Activated T-helper 2 cell treated with anti-CD3 and anti-CD28 coated beads, Interferon-gamma antibody, Interleukin-2, Interleukin-4, amounts not matched to agents 10 μg/mL and 5 μg/mL and 100 μg/mL, durations not matched to agents 14 hours and 24 hours and 36 hours (primary cell): ENCODE results near the gene PTK6. TPM values are rescaled to one million over a fixed set of nuclear protein-coding genes. Genes with fewer than 3 reads are reported as not detected.
A peak's percentile ranks its signal among the peaks of the same experiment; 100 is the strongest.

Experiments
- DNase-seq: peaks from one replicate; pipeline ENCODE4 v3.0.0; 2021; ENCODE audit warnings: low spot score
- H3K27ac Mint-ChIP-seq: one replicate; pipeline ENCODE4 v1.8.0; 2021; ENCODE audit warnings: mixed read lengths
- H3K27me3 Mint-ChIP-seq: one replicate; pipeline ENCODE4 v1.8.0; 2021; ENCODE audit warnings: low read depth, mixed read lengths
- H3K36me3 Mint-ChIP-seq: one replicate; pipeline ENCODE4 v1.8.0; 2021; ENCODE audit warnings: low read depth, mixed read lengths
- H3K4me1 Mint-ChIP-seq: one replicate; pipeline ENCODE4 v1.8.0; 2021; ENCODE audit warnings: low read depth, mixed read lengths
- H3K4me3 Mint-ChIP-seq: one replicate; pipeline ENCODE4 v1.8.0; 2021; ENCODE audit warnings: low read depth, mild to moderate bottlenecking, moderate library complexity, mixed read lengths
- H3K9me3 Mint-ChIP-seq: one replicate; pipeline ENCODE4 v1.8.0; 2021; ENCODE audit warnings: mixed read lengths
- intact Hi-C: fragments of 100-400 bp; cut with micrococcal nuclease; formaldehyde crosslinking; loops from one replicate; pipeline ENCODE4 v1.15.1; 2023
- total RNA-seq: library from RNA; stranded (reverse); gene quantifications from 2 replicates; pipeline ENCODE4 v1.2.3, GENCODE V29; 2022

The PTK6 gene
- total RNA-seq, 1 donor from 2014 or later: 0.46 TPM

DNA sequence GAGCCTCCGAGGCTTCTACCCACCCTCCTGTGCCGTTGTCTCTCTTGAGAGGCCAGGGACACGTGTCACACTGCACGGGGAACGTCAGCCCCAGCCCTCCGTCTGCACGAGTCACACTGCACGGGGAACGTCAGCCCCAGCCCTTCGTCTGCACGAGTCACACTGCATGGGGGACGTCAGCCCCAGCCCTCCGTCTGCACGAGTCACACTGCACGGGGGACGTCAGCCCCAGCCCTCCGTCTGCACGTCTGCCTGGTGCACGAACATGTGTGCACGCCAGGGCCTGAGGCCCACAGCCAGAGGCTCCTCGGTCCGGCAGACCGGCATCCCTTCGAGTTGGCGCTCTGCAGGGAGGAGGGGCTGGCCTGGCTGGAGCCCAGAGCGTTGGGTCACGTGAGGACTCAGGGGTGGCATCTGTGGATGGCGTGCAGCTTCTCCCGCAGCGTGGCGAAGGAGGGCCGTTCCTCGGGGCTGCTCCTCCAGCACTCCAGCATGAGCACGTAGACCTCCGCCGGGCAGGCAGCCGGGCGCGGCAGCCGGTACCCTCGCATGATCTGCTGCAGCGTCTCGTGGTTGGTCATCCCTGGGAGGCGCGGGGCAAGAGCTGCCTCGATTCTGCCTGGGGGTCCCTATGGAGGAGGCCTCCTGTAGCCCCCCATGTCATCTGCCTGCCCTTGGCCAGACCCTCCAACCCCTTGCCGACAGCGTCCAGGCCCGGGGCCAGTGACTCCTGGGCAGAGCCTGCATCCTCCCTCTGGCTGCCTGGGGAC is 3.4 kb upstream of the PTK6 start:
- Mint-ChIP-seq H3K27ac (no peak overlapping the region), H3K4me1 (peaks cover 5% of the 10 kb centered on the region), H3K27me3 (peaks cover 4% of the 10 kb centered on the region), H3K4me3 (no peak overlapping the region), H3K9me3 (no peaks in the 10 kb centered on the region), H3K36me3 (no peaks in the 10 kb centered on the region)
- no peak for DNase-seq
- intact Hi-C loops: no loop called here

DNA sequence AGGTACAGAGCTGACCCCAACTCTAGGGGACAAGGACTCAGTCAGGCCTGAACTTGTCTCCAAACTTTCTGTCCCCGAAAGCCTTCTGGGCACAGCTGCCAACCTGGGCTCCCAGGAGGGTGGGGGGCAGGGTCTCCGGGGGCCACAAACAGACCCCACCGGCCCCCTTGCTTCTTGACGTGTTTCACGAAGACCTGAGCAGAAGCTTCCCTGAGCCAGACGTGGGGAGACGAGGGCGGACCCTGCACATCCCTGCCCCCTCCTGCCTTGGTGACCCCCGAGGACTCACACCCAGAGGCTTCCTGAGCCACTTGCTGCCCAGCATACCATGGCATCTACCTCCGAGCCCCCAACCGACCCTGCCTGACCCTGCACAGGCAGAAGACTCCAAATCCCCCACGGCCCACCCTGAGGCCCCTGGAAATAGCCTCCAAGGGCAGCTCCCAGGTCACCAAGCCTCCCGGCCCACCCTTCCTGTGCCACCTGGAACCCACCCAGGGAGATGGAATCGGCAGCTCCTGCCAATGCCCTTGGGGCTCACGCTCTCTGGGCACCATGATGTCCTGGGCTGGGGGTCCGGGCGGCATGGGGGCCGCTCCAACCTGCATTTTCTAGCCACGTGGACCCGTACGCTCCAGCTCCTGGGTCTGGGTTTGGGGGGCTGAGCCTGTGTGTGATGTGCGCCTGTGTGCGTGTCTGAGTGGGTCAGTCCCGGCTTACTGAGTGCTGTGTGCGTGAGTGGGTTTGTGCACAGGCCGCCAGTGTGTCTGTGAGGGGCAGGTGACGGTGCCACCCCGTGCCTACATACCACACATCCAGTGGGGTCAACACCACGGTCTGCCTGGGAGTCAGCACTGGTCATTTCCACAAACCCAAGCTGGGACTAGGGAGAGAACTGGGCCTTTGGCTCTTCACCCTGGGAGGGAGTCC is 2.5 kb upstream of the PTK6 start:
- no peak overlapping the region for H3K27ac Mint-ChIP-seq
- peaks cover 5% of the 10 kb centered on the region for H3K4me1 Mint-ChIP-seq
- H3K27me3 Mint-ChIP-seq: peaks cover 2% of the 10 kb centered on the region
- DNase-seq: no peak
- no peak overlapping the region for H3K4me3 Mint-ChIP-seq
- intact Hi-C loops: loop anchor here (2.0 to 5.0 kb wide), 4 partner anchors 98 to 418 kb away; partner anchors contain the start of genes TPD52L2 and UCKL1
- no peaks in the 10 kb centered on the region for H3K36me3 Mint-ChIP-seq
- H3K9me3 Mint-ChIP-seq: no peaks in the 10 kb centered on the region

DNA sequence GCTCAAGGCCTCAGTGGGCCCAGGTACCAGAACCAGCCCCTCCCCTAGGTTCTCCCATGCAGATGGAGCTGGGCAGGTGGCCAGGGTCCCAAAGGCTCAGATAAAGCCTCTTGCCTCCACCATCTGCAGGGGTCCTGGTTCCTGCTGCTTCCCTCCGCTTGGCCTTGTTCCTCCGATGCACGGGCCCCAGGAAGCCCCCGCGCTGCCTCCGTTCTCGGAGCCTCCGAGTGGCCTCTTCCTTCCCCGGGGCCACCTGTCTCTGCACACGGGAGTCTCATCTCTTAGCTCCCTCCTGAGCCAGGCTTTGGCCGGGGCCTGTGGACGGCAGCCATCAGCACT is 1.9 kb upstream of the PTK6 start:
- Mint-ChIP-seq H3K4me3 (no peak overlapping the region), H3K27me3 (peaks cover 2% of the 10 kb centered on the region), H3K9me3 (no peaks in the 10 kb centered on the region), H3K27ac (no peak overlapping the region), H3K36me3 (no peaks in the 10 kb centered on the region), H3K4me1 (peaks cover 5% of the 10 kb centered on the region)
- intact Hi-C loops: loop anchor here (2.0 to 5.0 kb wide), 4 partner anchors 98 to 418 kb away; partner anchors contain the start of genes TPD52L2 and UCKL1
- no peak for DNase-seq

DNA sequence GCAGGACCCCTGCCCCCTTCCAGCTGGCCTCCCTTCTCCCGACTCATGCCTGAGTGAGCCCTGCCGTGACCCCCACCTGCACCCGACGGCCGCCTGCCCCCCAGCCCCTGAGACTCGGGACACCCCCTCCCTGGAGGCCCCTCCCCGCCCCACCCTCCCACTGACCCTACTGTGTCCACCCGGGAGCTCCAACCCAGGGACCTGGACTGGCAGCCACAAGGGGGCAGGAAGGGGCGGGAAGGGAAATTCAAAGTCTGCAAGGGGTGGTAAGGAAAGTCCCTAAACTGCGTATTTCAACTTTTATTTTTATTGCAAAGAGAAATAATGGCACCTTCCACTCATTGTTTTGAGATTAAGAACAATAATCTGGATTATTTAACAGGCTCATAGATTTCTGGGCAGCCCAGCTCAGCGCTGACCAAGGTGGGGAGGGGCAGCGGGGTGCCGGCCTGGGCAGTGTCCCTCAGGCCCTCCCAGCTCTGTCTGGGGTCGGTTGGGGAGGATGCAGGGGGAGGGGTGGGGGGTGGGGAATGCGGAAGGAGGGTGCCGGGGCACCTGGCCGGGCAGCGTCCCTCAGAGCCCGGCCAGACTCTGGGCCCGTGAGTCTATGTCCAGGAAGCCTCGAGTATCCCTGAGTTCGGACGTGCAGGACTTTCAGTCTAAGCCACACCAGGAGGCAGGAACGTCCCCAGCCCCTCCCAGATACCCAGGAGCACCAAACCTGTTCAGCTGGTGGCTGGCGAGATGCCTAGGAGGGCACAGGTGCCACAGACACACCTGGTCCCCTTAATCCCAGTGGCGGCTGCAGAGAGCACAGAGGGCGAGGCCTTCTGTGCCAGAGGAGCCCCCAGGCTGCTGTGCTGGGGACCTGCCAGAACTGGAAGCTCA is 1.3 kb upstream of the PTK6 start:
- no peak overlapping the region for H3K4me3 Mint-ChIP-seq
- H3K36me3 Mint-ChIP-seq: no peaks in the 10 kb centered on the region
- no peaks in the 10 kb centered on the region for H3K9me3 Mint-ChIP-seq
- H3K27me3 Mint-ChIP-seq: no peaks in the 10 kb centered on the region
- intact Hi-C loops: loop anchor here (1.0 to 5.0 kb wide), 5 partner anchors 99 to 436 kb away; partner anchors contain the start of genes TPD52L2 and UCKL1
- no peak for DNase-seq
- peak overlapping the region; percentile 87 for H3K27ac Mint-ChIP-seq
- peaks cover 5% of the 10 kb centered on the region for H3K4me1 Mint-ChIP-seq

DNA sequence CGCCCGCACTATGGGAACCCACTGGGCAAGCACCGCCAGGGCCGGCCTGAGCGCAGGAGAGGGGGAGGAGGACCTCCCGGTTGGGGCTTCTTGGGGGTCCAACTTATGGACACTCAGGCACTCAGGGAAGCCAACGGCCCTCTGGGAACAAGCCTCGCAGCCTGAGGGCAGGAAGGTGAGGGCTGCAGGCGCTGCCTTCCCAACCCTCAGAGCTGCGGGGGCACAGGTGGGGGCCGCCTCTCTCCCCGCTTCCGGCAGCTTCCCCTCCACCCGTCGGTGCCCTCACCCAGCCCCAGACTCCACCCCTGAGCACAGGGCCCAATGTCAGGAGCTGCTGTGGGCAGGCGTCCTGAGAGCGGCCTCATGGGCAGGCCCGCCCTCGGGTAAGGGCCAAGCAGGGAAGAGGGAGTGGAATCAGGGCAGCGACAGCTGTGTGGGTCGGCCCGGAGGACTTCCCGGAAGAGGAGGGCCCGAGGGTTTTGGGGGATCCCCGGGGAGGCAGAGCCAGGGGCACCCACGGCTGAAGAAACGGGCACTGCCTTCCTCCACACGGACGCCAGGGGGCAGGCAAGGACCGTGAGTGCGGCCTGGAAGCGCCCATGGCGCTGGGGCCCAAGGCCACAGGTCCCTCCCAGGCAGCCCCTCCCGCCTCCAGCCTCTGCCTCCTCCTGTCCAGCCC is 488 bp upstream of the PTK6 start:
- Mint-ChIP-seq H3K36me3 (no peaks in the 10 kb centered on the region), H3K27ac (peak overlapping the region; percentile 87), H3K27me3 (no peaks in the 10 kb centered on the region), H3K9me3 (no peaks in the 10 kb centered on the region), H3K4me1 (peaks cover 5% of the 10 kb centered on the region), H3K4me3 (peak overlapping the region; percentile 69)
- peak; percentile 94 for DNase-seq
- intact Hi-C loops: loop anchor here (1.0 to 5.0 kb wide), 7 partner anchors 17 to 443 kb away; partner anchors contain the start of genes PPDPF, PRPF6, TPD52L2 and UCKL1

DNA sequence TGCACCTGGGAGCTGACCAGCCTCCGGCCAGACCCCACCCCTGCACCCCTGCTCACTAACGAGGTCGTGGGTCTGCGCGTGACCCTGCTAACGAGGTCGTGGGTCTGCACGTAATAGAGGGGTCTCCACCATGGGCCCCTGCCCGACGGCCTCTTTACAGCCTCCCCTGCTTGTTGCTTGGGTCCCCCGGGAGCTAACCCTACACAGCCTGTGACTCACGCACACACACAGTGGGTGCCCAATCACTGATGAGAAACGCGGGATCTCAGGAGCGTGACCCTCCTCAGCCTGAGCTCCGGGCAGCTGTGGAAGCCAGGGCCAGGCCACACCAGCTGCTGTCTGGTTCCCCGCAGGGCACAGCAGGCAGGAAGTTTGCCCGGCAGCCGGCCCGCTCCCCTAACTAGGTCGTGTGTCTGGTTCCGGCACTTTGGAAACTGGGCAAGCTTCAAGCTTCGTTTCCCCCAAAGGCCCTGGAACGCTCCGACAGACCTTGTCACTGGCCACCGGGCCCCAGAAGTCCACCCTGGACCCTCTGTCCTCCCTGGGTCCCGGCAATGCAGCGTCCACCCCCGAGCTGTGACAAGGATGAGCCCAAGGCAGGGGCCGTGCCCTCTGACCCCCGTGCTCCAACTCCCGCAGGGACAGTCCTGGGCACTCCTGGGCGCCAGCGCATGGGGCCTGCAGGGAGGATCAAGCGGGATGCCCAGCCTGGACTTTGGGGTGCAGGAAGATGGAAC is 767 bp downstream of the PTK6 start:
- no peaks in the 10 kb centered on the region for H3K36me3 Mint-ChIP-seq
- DNase-seq: no peak
- no peak overlapping the region for H3K27ac Mint-ChIP-seq
- H3K27me3 Mint-ChIP-seq: no peaks in the 10 kb centered on the region
- intact Hi-C loops: loop anchor here (2.0 to 5.0 kb wide), 3 partner anchors 101 to 444 kb away; partner anchors contain the start of genes PRPF6 and UCKL1
- H3K9me3 Mint-ChIP-seq: no peaks in the 10 kb centered on the region
- H3K4me3 Mint-ChIP-seq: no peak overlapping the region
- peaks cover 5% of the 10 kb centered on the region for H3K4me1 Mint-ChIP-seq

DNA sequence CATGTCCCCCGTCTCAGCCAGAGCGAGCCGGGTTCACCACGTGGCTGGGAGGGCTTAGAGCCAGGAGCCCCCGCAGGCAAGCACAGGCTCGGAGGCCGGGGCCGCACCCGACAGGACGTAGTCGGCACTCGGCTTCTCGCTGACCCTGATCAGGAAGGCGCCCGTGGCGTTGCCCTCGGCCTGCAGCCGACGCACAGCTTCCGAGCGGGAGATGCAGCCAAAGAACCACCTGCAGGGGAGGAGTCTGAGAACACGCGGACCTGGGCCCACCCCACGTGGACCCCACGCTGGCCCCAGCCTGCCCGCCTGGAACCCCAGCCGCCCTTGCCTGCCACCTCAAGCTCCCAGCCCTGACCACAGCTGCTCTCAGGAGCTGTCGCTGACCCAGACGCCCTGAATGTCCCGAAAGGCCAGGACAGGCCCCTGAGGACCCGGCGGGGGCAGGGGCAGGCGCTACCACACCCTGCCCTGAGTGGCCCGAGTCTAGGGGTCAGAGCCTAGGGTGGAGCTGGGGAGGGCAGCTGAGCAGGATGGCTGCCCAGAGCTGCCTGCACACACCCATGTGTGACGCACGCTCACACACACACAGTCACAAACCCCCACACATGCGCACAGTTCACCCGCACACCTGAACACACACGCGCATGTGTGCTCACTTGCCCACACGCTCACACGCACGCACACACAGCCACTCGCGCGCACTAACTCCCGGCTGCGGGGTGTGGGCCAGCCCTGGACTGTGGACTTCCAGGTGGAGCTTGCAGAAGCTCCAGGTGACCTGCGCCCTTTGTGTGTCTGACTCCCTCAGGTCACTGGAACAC is 2.1 kb downstream of the PTK6 start:
- Mint-ChIP-seq H3K4me1 (peaks cover 5% of the 10 kb centered on the region), H3K36me3 (no peaks in the 10 kb centered on the region), H3K4me3 (no peak overlapping the region), H3K27me3 (no peaks in the 10 kb centered on the region), H3K27ac (no peak overlapping the region), H3K9me3 (no peaks in the 10 kb centered on the region)
- DNase-seq: no peak
- intact Hi-C loops: loop anchor here (5.0 kb wide), 2 partner anchors 102 to 422 kb away; partner anchors contain the start of gene UCKL1

DNA sequence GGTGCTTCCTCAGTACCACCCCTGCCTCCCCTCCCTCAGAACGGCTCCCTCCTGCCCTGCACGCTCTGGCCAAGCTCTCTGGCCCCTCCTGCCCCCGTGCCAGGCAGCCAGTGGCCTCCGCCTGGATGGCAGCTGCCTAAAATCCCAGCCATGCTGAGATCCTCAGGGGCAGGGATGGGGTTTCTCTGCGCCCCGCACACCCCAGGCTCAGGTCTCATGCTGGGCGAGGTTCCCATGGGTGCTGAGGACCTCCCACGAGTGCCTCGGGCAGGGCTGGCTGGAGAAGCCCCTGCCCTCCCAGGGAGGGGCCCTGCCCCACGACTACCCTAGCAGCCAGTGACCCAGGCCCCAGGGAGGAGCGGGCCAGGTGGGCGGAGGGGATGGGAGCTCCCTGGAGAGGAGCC is 2.7 kb downstream of the PTK6 start:
- Mint-ChIP-seq H3K36me3 (no peaks in the 10 kb centered on the region), H3K27ac (no peak overlapping the region), H3K4me3 (no peak overlapping the region), H3K27me3 (no peaks in the 10 kb centered on the region), H3K4me1 (peaks cover 5% of the 10 kb centered on the region), H3K9me3 (no peaks in the 10 kb centered on the region)
- no peak for DNase-seq
- intact Hi-C loops: no loop called here

DNA sequence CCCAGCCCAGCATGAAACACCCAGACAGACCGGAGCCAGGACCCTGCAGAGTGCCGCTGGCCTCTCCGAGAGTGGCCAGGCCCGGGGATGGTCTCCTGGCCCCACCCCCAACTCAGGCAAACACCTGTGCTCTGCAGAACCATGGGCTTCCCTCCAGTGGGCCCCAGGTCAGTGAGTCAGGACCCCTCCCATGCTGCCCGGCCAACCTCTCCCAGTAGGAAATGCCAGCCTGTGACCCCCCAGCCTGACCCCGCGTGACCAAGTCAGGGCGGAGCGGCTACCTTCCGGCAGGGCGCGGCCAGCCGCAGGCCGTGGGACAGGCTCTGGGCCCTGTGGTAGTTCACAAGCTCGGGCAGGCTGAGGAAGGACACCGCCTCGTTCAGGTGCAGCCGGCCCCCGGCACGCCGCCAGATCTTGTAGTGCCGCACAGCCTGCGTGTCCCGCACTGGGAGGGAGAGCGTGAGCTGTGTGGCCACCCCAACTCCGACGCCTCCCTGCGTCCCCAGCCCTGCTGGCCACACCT is 3.2 kb downstream of the PTK6 start:
- peaks cover 5% of the 10 kb centered on the region for H3K4me1 Mint-ChIP-seq
- no peak overlapping the region for H3K27ac Mint-ChIP-seq
- H3K36me3 Mint-ChIP-seq: no peaks in the 10 kb centered on the region
- H3K4me3 Mint-ChIP-seq: no peak overlapping the region
- intact Hi-C loops: no loop called here
- H3K9me3 Mint-ChIP-seq: no peaks in the 10 kb centered on the region
- DNase-seq: no peak
- H3K27me3 Mint-ChIP-seq: no peaks in the 10 kb centered on the region

DNA sequence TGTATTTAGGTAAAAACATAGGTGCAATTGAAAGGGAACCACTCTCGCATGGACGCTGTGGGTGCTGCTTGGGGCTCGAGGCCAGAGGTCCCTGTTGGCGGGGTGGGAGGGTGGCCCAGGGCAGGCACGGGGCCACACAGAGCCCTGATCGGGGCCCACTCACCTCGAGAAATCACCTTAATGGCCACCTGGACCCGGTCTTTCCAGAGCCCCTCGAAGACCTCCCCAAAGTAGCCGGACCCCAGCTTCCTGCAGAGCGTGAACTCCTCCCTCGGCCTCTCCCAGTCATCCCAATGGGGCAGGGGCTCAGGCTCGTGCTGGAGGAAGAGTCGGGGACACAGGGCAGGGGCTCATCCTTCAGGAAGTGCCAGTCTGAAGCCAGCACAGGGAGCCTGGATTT is 3.8 kb downstream of the PTK6 start:
- DNase-seq: no peak
- no peaks in the 10 kb centered on the region for H3K27me3 Mint-ChIP-seq
- H3K27ac Mint-ChIP-seq: no peak overlapping the region
- intact Hi-C loops: no loop called here
- H3K9me3 Mint-ChIP-seq: no peaks in the 10 kb centered on the region
- peaks cover 5% of the 10 kb centered on the region for H3K4me1 Mint-ChIP-seq
- no peak overlapping the region for H3K4me3 Mint-ChIP-seq
- no peaks in the 10 kb centered on the region for H3K36me3 Mint-ChIP-seq
